NOMO-1 treated with dmso at 0.1 percent for 144 hours (cell line): ENCODE data around the gene LOXL4.

Experiments
- DNase-seq: peaks from one replicate; lab custom pipeline; 2025; ENCODE audit not compliant: unreplicated experiment; lab: John Stamatoyannopoulos, UW

Gene LOXL4

GRCh38 chr10:98267894-98268693, at the start of gene LOXL4:
Gene LOXL4, minus strand, starts transcription at chr10:98268194. Its CDS starts 5,175 bp downstream, at chr10:98263019.
- no peak for DNase-seq

- DNase-seq: no peak
These were observed 48.7 kb upstream of the LOXL4 start for GRCh38 chr10:98316661-98317060.

- DNase-seq: no peak
These were observed 48.2 kb upstream of the LOXL4 start for GRCh38 chr10:98316170-98316569.

- peak; percentile 75 for DNase-seq
These were observed 46.7 kb upstream of the LOXL4 start for GRCh38 chr10:98314532-98315284.

GRCh38 chr10:98313598-98313997, 45.6 kb upstream of the LOXL4 start:
- no peak for DNase-seq

- DNase-seq: peak; percentile 32
These were observed 44.8 kb upstream of the LOXL4 start for GRCh38 chr10:98312822-98313221.

- no peak for DNase-seq
These were observed 44.4 kb upstream of the LOXL4 start for GRCh38 chr10:98312349-98312748.

- DNase-seq: no peak
These were observed 42.7 kb upstream of the LOXL4 start for GRCh38 chr10:98310701-98311100.

GRCh38 chr10:98309366-98310355, 41.7 kb upstream of the LOXL4 start:
- DNase-seq: no peak

GRCh38 chr10:98308669-98309365, 40.8 kb upstream of the LOXL4 start:
- no peak for DNase-seq

- DNase-seq: no peak
These were observed 40.0 kb upstream of the LOXL4 start for GRCh38 chr10:98307916-98308541.

GRCh38 chr10:98306501-98306900, 38.5 kb upstream of the LOXL4 start:
- no peak for DNase-seq

- DNase-seq: no peak
These were observed 35.6 kb upstream of the LOXL4 start for GRCh38 chr10:98303569-98303968.

- no peak for DNase-seq
These were observed 34.9 kb upstream of the LOXL4 start for GRCh38 chr10:98302741-98303365.

- no peak for DNase-seq
These were observed 33.8 kb upstream of the LOXL4 start for GRCh38 chr10:98301664-98302319.

- DNase-seq: no peak
These were observed 32.7 kb upstream of the LOXL4 start for GRCh38 chr10:98300526-98301229.

GRCh38 chr10:98299341-98299740, 31.3 kb upstream of the LOXL4 start:
- DNase-seq: no peak

GRCh38 chr10:98296524-98296923, 28.5 kb upstream of the LOXL4 start:
- no peak for DNase-seq
